ENCODE results near the gene LSM10. TPM values are rescaled to one million over a fixed set of nuclear protein-coding genes. Genes with fewer than 3 reads are reported as not detected.

LSM10 gene
- total and polyA plus RNA-seq, 9 of the 15 experiments (the other 6 are each of a cell fraction or from before 2014, with no cell fraction given), result 13.2 to 146 (median 68.9) TPM

GRCh38 chr1:36411674-36412648 is 14.3 kb upstream of the LSM10 start (continued):
- TF ChIP-seq XRCC5 (IDR thresholded peaks at IDR 0.05; ENCODE audit: low read depth, low read length) (no peak), ZBTB34 (CRISPR knock-in tag; IDR thresholded peaks at IDR 0.05) (no peak), BACH1 (tag; IDR thresholded peaks at IDR 0.05) (no peak), XRCC3 (IDR thresholded peaks at IDR 0.05) (no peak), MECOM (CRISPR knock-in tag; IDR thresholded peaks at IDR 0.05) (no peak), ILF3 (IDR thresholded peaks at IDR 0.05; ENCODE audit: borderline replicate concordance) (no peak), GTF2A2 (tag; IDR thresholded peaks at IDR 0.05) (no peak), PKNOX1 (IDR thresholded peaks at IDR 0.05) (peak; percentile 74), ETV5 (CRISPR knock-in tag; IDR thresholded peaks at IDR 0.05; ENCODE audit: low read depth) (no peak), ZBTB17 (CRISPR knock-in tag; IDR thresholded peaks at IDR 0.05) (no peak), KLF1 (tag; IDR thresholded peaks at IDR 0.05) (no peak), NR4A1 (CRISPR knock-in tag; IDR thresholded peaks at IDR 0.05) (no peak), NR4A1 (tag; IDR thresholded peaks at IDR 0.05) (no peak), ZNF592 (IDR thresholded peaks at IDR 0.05) (no peak), USF1 (CRISPR knock-in tag; IDR thresholded peaks at IDR 0.05) (no peak), LARP7 (IDR thresholded peaks at IDR 0.05) (no peak), SMARCE1 (IDR thresholded peaks at IDR 0.05) (no peak), RAD21 (CRISPR knock-in tag; conservative IDR thresholded peaks at IDR 0.05 in 1 of 2, IDR thresholded peaks at IDR 0.05 in 1 of 2) (peak in 1 of 2 experiments; percentile 23; a peak in 2 of 4 replicates), CGGBP1 (CRISPR knock-in tag; IDR thresholded peaks at IDR 0.05) (no peak), ZNF583 (CRISPR knock-in tag; IDR thresholded peaks at IDR 0.05) (no peak), ZNF445 (CRISPR knock-in tag; IDR thresholded peaks at IDR 0.05; ENCODE audit: low read depth) (no peak)

Measured in K562 (cell line).